Activated B cell treated with CpG ODN at 0.5 μM for 24 hours (primary cell): ENCODE data around the gene DMRTC1. TPM values are rescaled to one million over a fixed set of nuclear protein-coding genes. Genes with fewer than 3 reads are reported as not detected.
"Not testable (repeated sequence)": the region's sequence is repeated elsewhere in the genome, so short reads cannot be mapped to it uniquely, and the experiment has no call there.

Experiments
- ATAC-seq: fragments of 200-7000 bp; cut with Tn5 transposase; one replicate; pipeline ENCODE4 v1.10.0; 2021; ENCODE audit warnings: low read depth, mild to moderate bottlenecking, moderate library complexity
- CTCF ChIA-PET: fragments of 350-600 bp; sonication (Branson Sonifier 250); formaldehyde crosslinking; loops from one replicate; lab custom pipeline; 2021; ENCODE audit warnings: antibody characterized with exemption; lab: Charles Lee
- POLR2A ChIA-PET: fragments of 350-600 bp; sonication (Branson Sonifier 250); formaldehyde crosslinking; loops from one replicate; lab custom pipeline; 2021; ENCODE audit warnings: antibody characterized with exemption; lab: Charles Lee
- DNase-seq: peaks from one replicate; pipeline ENCODE4 v3.0.0; 2022
- H3K27ac Mint-ChIP-seq: one replicate; pipeline ENCODE4 v1.8.0; 2020; ENCODE audit warnings: mixed read lengths
- H3K27me3 Mint-ChIP-seq: one replicate; pipeline ENCODE4 v1.8.0; 2021; ENCODE audit warnings: mixed read lengths
- H3K36me3 Mint-ChIP-seq: one replicate; pipeline ENCODE4 v1.8.0; 2021; ENCODE audit warnings: low read depth, mixed read lengths
- H3K4me1 Mint-ChIP-seq: one replicate; pipeline ENCODE4 v1.8.0; 2021; ENCODE audit warnings: mixed read lengths
- H3K4me3 Mint-ChIP-seq: one replicate; pipeline ENCODE4 v1.8.0; 2020; ENCODE audit warnings: mild to moderate bottlenecking, mixed read lengths
- H3K9me3 Mint-ChIP-seq: one replicate; pipeline ENCODE4 v1.8.0; 2020; ENCODE audit warnings: mixed read lengths
- intact Hi-C: fragments of 100-400 bp; cut with micrococcal nuclease; formaldehyde crosslinking; loops from one replicate; pipeline ENCODE4 v1.15.1; 2024
- total RNA-seq: library from RNA; stranded (reverse); gene quantifications from 2 replicates; pipeline ENCODE4 v1.2.3, GENCODE V29; 2022

The DMRTC1 gene
- total RNA-seq, 1 donor from 2014 or later = 0.71 TPM

DNA sequence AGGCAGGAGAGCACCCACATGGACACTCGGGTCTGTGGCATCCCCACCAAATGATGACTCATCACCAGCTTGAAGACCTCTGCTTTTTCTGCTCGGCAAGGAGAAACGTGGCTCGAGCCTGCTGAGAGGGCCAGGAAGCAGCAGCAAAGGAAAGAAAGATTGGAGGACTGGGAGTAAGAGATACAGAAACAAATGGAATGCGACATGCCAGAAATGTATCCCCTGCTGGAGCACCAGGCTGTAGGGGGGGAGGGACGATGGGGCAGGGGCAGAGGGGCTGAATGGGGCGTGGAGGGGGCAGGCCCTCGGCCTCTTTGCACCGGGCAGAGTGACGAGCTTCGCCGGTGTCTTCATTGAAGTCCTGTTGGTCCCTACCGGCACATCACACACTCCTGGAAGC is 31.3 kb downstream of the DMRTC1 start, which contains the start of gene FAM236C:
Gene FAM236C (plus strand): TSS at position 301 of the 400 bp plus-strand sequence. CDS start 100 bp downstream, outside the sequence.
- H3K27me3 Mint-ChIP-seq, ATAC-seq, H3K4me1 Mint-ChIP-seq, H3K4me3 Mint-ChIP-seq, POLR2A ChIA-PET, H3K36me3 Mint-ChIP-seq, CTCF ChIA-PET, intact Hi-C loops, H3K9me3 Mint-ChIP-seq, H3K27ac Mint-ChIP-seq, DNase-seq: not testable (repeated sequence)

DNA sequence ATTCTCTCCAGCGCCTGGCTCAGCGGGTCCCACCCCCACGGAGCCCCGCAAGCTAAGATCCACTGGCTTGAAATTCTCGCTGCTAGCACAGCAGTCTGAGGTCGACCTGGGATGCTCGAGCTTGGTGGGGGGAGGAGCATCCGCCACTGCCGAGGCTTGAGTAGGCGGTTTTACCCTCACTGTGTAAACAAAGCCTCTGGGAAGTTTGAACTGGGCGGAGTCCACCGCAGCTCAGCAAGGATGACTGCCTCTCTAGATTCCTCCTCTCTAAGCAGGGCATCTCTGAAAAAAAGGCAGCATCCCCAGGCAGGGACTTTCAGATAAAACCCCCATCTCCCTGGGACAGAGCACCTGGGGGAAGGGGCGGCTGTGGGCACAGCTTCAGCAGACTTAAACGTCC is 53.9 kb downstream of the DMRTC1 start:
- H3K9me3 Mint-ChIP-seq, DNase-seq, H3K27ac Mint-ChIP-seq, H3K4me1 Mint-ChIP-seq, ATAC-seq, H3K36me3 Mint-ChIP-seq, intact Hi-C loops, H3K27me3 Mint-ChIP-seq, H3K4me3 Mint-ChIP-seq, CTCF ChIA-PET, POLR2A ChIA-PET: not testable (repeated sequence)

DNA sequence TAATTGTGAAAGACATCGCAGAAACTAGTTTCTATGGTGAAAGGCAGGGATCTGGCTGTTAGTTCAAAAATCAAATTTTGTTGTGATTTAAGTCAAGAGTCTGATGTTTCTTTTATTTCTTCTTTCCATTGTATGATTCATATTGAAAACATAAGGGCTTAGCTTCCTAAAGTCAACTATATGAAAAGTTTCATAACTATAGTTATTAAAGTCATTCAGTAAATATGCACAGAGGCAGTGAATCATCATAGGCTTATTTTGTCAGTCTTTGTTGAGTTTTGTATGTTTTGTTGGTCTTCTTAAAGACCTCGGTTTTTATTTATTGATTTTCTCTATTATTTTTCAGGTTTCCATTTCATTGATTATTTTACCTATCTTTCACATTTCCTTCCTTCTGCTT is 60.7 kb downstream of the DMRTC1 start:
- DNase-seq, H3K4me1 Mint-ChIP-seq, H3K9me3 Mint-ChIP-seq, H3K27me3 Mint-ChIP-seq, H3K27ac Mint-ChIP-seq, H3K4me3 Mint-ChIP-seq, ATAC-seq, H3K36me3 Mint-ChIP-seq, CTCF ChIA-PET, intact Hi-C loops, POLR2A ChIA-PET: not testable (repeated sequence)

- POLR2A ChIA-PET, CTCF ChIA-PET, H3K4me3 Mint-ChIP-seq, intact Hi-C loops, ATAC-seq, H3K27ac Mint-ChIP-seq, H3K27me3 Mint-ChIP-seq, H3K9me3 Mint-ChIP-seq, DNase-seq, H3K4me1 Mint-ChIP-seq, H3K36me3 Mint-ChIP-seq: not testable (repeated sequence)
Measured at GRCh38 chrX:72837532-72837931, 106.1 kb downstream of the DMRTC1 start.

- CTCF ChIA-PET, H3K4me1 Mint-ChIP-seq, H3K27ac Mint-ChIP-seq, H3K27me3 Mint-ChIP-seq, POLR2A ChIA-PET, H3K9me3 Mint-ChIP-seq, H3K36me3 Mint-ChIP-seq, ATAC-seq, intact Hi-C loops, H3K4me3 Mint-ChIP-seq, DNase-seq: not testable (repeated sequence)
Measured at GRCh38 chrX:72830701-72831100, 112.9 kb downstream of the DMRTC1 start.

Other genes starting within 250 kb of the DMRTC1 start
- not detected in 2 replicates for gene PHKA1, start 229.5 kb downstream of the DMRTC1 start, total RNA-seq
- gene DMRTC1B, start 166.9 kb downstream of the DMRTC1 start, total RNA-seq = 1.7 and 2.0 TPM in 2 replicates
- not detected in 2 replicates for gene FAM236B, start 161.2 kb downstream of the DMRTC1 start, total RNA-seq
- not detected in 2 replicates for gene FAM236D, start 135.6 kb downstream of the DMRTC1 start, total RNA-seq
- not detected in 2 replicates for gene FAM236C, start 31.2 kb downstream of the DMRTC1 start, total RNA-seq
- gene FAM236A, start 5.6 kb downstream of the DMRTC1 start, total RNA-seq = not detected in 2 replicates
- gene PABPC1L2B, start 59.1 kb upstream of the DMRTC1 start, total RNA-seq = not detected in 2 replicates
- not detected in 2 replicates for gene PABPC1L2A, start 135.7 kb upstream of the DMRTC1 start, total RNA-seq